GM12878 (cell line): Measurements from ENCODE around the gene PDLIM5. TPM values are rescaled to one million over a fixed set of nuclear protein-coding genes. Genes with fewer than 3 reads are reported as not detected.

Experiments used
- ATAC-seq: fragments of 200-7000 bp; cut with Tn5 transposase; 3 replicates; pipeline ENCODE4 v1.9.1; 2020; ENCODE audit warnings: mild to moderate bottlenecking, moderate library complexity
- BruUV-seq: library from RNA; stranded (reverse); fragments of 400-500 nt; replicated peaks from 2 replicates; lab custom pipeline; 2021; lab: Mats Ljungman, UMichigan
- CTCF ChIA-PET: fragments of 300-600 bp; sonication (Branson Sonifier 250); formaldehyde crosslinking; extraction: SDS; loops from one replicate; lab custom pipeline; 2021; ENCODE audit warnings: inconsistent platforms; lab: Yijun Ruan, JAX
- POLR2A ChIA-PET: fragments of 350-600 bp; formaldehyde crosslinking; extraction: SDS; loops from one replicate; lab custom pipeline; 2021; ENCODE audit warnings: inconsistent platforms; lab: Charles Lee
- RAD21 ChIA-PET: fragments of 300-600 bp; sonication (Branson Sonifier 250); formaldehyde crosslinking; loops from one replicate; lab custom pipeline; 2023; ENCODE audit warnings: antibody characterized with exemption; ENCODE audit not compliant: unreplicated experiment; lab: Charles Lee
- SMC1A ChIA-PET: fragments of 300-600 bp; sonication (Branson Sonifier 250); formaldehyde crosslinking; loops from one replicate; lab custom pipeline; 2023; ENCODE audit not compliant: unreplicated experiment, uncharacterized antibody; lab: Charles Lee
- DNase-seq: peaks from one replicate; pipeline ENCODE4 v3.0.0-alpha.2; 2011; ENCODE audit warnings: low read depth, low spot score
- FAIRE-seq: peaks from 3 replicates; lab custom pipeline; 2011; peaks lifted over from hg19 to GRCh38; lab: Jason Lieb, UNC
- H2AFZ ChIP-seq: 2 replicates; pipeline ENCODE4 v1.6.0; 2011; ENCODE audit warnings: low read depth, low read length, control low read depth; ENCODE audit not compliant: control insufficient read depth
- H3K27ac ChIP-seq: 2 replicates; pipeline ENCODE4 v1.5.1; 2011; ENCODE audit warnings: control low read depth; ENCODE audit not compliant: control insufficient read depth, insufficient read depth
- H3K27me3 ChIP-seq, 2 experiments: replicated peaks in 1 of 2; 2 replicates each; pipeline versions ENCODE4 v1.6.0 to v1.6.1; 2011; ENCODE audit warnings: low read length in 1 of 2; ENCODE audit not compliant: control insufficient read depth in 2 of 2, insufficient read depth in 2 of 2
- H3K36me3 ChIP-seq, 2 experiments: 2 replicates each; pipeline ENCODE4 v1.5.1; 2011; ENCODE audit warnings: low read length in 1 of 2; ENCODE audit not compliant: control insufficient read depth in 2 of 2, insufficient read depth in 2 of 2
- H3K4me1 ChIP-seq: 2 replicates; pipeline ENCODE4 v1.6.1; 2011; ENCODE audit warnings: mild to moderate bottlenecking, low read length, moderate library complexity, mixed read lengths; ENCODE audit not compliant: control insufficient read depth, insufficient read depth
- H3K4me2 ChIP-seq: 2 replicates; pipeline ENCODE4 v1.6.0; 2011; ENCODE audit warnings: control low read depth; ENCODE audit not compliant: control insufficient read depth, insufficient read depth
- H3K4me3 ChIP-seq: fragments of 200-600 bp; sonication (generic); 2 replicates; pipeline ENCODE4 v1.5.1; 2016
- H3K79me2 ChIP-seq: 2 replicates; pipeline ENCODE4 v1.6.0; 2011; ENCODE audit warnings: low read length; ENCODE audit not compliant: control insufficient read depth, insufficient read depth
- H3K9ac ChIP-seq: 2 replicates; pipeline ENCODE4 v1.8.0; 2011; ENCODE audit warnings: low read length, control low read depth, mixed read lengths; ENCODE audit not compliant: control insufficient read depth, insufficient read depth
- H3K9me3 ChIP-seq: replicated peaks from 3 replicates; pipeline ENCODE4 v1.5.1; 2011; ENCODE audit warnings: mild to moderate bottlenecking, low read length; ENCODE audit not compliant: control insufficient read depth, insufficient read depth
- H4K20me1 ChIP-seq: 2 replicates; pipeline ENCODE4 v1.6.0; 2011; ENCODE audit not compliant: control insufficient read depth, insufficient read depth
- MTA2 ChIP-seq: fragments of 450-650 bp; IDR thresholded peaks from 2 replicates; pipeline ENCODE4 v1.6.1; 2016; ENCODE audit warnings: low read depth, mild to moderate bottlenecking, moderate library complexity
- MXI1 ChIP-seq: fragments of 150-350 bp; IDR thresholded peaks from 2 replicates; pipeline ENCODE4 v1.6.1; 2011; ENCODE audit warnings: low read depth, mild to moderate bottlenecking, inconsistent platforms, low read length, improper control_type of control experiment
- NFYA ChIP-seq: IDR thresholded peaks from 2 replicates; pipeline ENCODE4 v1.6.1; 2011; ENCODE audit warnings: low read depth, mild to moderate bottlenecking, low read length, improper control_type of control experiment, borderline replicate concordance
- RB1 ChIP-seq: fragments of 450-650 bp; formaldehyde crosslinking; IDR thresholded peaks from 2 replicates; pipeline ENCODE4 v1.6.1; 2017; ENCODE audit warnings: mild to moderate bottlenecking, borderline replicate concordance
- RELA ChIP-seq: fragments of 450-650 bp; IDR thresholded peaks from 2 replicates; pipeline ENCODE4 v1.8.0; 2014; ENCODE audit warnings: borderline replicate concordance; ENCODE audit not compliant: partially characterized antibody
- ZZZ3 ChIP-seq: IDR thresholded peaks from 2 replicates; pipeline ENCODE4 v1.6.1; 2011; ENCODE audit warnings: low read depth; ENCODE audit not compliant: control insufficient read depth, insufficient read length
- WGBS: methylation state at CpG from one replicate; pipeline ENCODE4 v1.1.6; 2016; ENCODE audit warnings: low lambda C conversion rate; ENCODE audit not compliant: insufficient replicate concordance, insufficient coverage; ENCODE audit errors: missing lambda C conversion rate; 5-methylcytosine and 5-hydroxymethylcytosine counted together
- in situ Hi-C: fragments of 300-500 bp; cut with MboI; formaldehyde crosslinking; loops from 9 replicates; pipeline ENCODE4 v1.14.3; 2018; ENCODE audit warnings: mixed read lengths
- intact Hi-C: fragments of 100-400 bp; cut with micrococcal nuclease; formaldehyde crosslinking; loops from one replicate; pipeline ENCODE4 v1.14.2; 2022; ENCODE audit not compliant: unreplicated experiment
- polyA plus RNA-seq, 11 experiments: library from polyadenylated mRNA; depleted of rRNA in 4 of 11; unstranded in 6 of 11; stranded (reverse) in 5 of 11; fragments of >200 nt; fragmentation: Nextera tagmentation in 4 of 11; fragmentation: Illumina TruSeq in 1 of 11; extraction: Ambion mirVana in 4 of 11; extraction: Trizol in 1 of 11; gene quantifications; 1 replicate in 1 of 11; 2 replicates in 10 of 11; pipeline versions ENCODE4 v1.2.1 to v1.2.3, GENCODE V29; 2011 to 2016; ENCODE audit warnings: inconsistent platforms in 2 of 11, missing spikeins in 2 of 11, low read depth in 1 of 11
- total RNA-seq, 4 experiments: library from RNA; depleted of rRNA in 3 of 4; stranded (reverse); fragments of >200 nt in 3 of 4; fragmentation: Illumina TruSeq in 1 of 4; extraction: Trizol in 1 of 4; gene quantifications; 2 replicates each; pipeline versions ENCODE4 v1.2.1 to v1.2.3, GENCODE V29; 2013 to 2021

Gene PDLIM5
- total and polyA plus RNA-seq, 10 of the 15 experiments (the other 5 are each of a cell fraction or from before 2014, with no cell fraction given), result 10.0 to 52.9 (median 20.7) TPM

DNA sequence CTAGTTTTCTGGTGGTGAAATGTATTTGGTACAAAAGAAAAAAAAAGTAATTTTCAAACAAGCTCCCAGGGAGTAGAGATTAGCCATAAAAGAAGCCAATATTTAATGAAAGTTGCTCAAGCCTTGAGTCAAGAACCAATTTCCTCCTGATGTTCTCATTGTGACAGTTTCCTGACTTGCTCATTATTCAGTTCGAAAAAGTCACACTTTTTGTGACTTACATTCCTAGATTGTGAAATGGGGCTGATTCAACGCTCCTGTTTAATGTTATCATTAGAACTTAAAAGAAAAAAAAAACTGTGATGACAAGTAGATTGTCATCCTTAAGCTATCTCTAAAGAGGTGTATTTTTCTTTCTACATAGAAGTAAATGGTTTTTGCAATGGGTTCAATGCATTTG lies 183.4 kb downstream of the PDLIM5 start:
- Histone ChIP-seq H3K27me3 (no peaks in the 10 kb centered on the region), H3K27ac (no peak overlapping the region), H3K9me3 (no peaks in the 10 kb centered on the region), H3K9ac (no peak overlapping the region), H3K4me1 (no peaks in the 10 kb centered on the region), H3K79me2 (no peaks in the 10 kb centered on the region), H4K20me1 (no peaks in the 10 kb centered on the region), H3K4me3 (no peak overlapping the region), H3K36me3 (no peaks in the 10 kb centered on the region), H3K4me2 (no peak overlapping the region), H2AFZ (no peak overlapping the region)
- no peak for TF ChIP-seq RELA
- no peak for TF ChIP-seq MTA2
- intact Hi-C loops (no loop called here), in situ Hi-C loops (no loop called here)
- WGBS, result 80% methylated on average over 2 of the region's 2 CpGs
- RAD21 ChIA-PET, result no interaction called here
- FAIRE-seq (no peak), ATAC-seq (no peak), DNase-seq (no peak)
- POLR2A ChIA-PET, result interaction anchor here (0.6 kb wide), 1 partner anchor 353 kb away, joined by 3 read pairs; no protein-coding TSS in a partner anchor
- SMC1A ChIA-PET, result interaction anchor here (0.6 kb wide), 1 partner anchor 227 kb away, joined by 3 read pairs; no protein-coding TSS in a partner anchor
- CTCF ChIA-PET, result interaction anchor here (0.6 to 3.7 kb wide), 4 partner anchors 12 to 331 kb away, joined by 3 to 17 read pairs (median 3); no protein-coding TSS in a partner anchor
- BruUV-seq, result no TSS peak

DNA sequence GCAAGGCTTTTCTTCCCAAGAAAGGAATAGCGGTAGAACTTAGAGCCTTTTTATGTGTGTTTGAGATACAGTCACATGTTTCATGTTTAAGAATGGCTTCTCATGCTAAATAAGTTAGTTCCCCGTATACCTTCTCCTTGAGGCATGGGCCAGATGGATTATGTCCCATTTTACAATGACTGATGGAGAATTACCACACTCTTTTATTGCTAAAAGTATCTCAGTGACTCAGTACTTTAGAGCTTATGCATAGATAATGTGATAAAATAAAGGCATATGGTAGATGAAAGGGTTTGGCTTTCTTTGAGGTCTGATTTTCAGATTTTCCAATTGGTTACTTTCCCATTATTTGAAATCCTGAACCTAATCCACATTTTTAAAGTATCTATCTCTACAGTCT lies 184.3 kb downstream of the PDLIM5 start:
- in situ Hi-C loops (no loop called here), intact Hi-C loops (no loop called here)
- TF ChIP-seq ZZZ3 (no peak), NFYA (no peak), MXI1 (no peak), RB1 (no peak)
- no peak for FAIRE-seq
- no TSS peak for BruUV-seq
- 47% methylated on average over 2 of the region's 2 CpGs for whole genome bisulfite sequencing
- H3K79me2 ChIP-seq, result no peaks in the 10 kb centered on the region
- no peaks in the 10 kb centered on the region for H4K20me1 ChIP-seq
- H3K4me2 ChIP-seq, result no peak overlapping the region
- H3K27ac ChIP-seq, result no peak overlapping the region
- no peak for ATAC-seq
- POLR2A ChIA-PET, result no interaction called here
- RAD21 ChIA-PET, result no interaction called here
- H2AFZ ChIP-seq, result no peak overlapping the region
- no peaks in the 10 kb centered on the region for H3K9me3 ChIP-seq
- H3K36me3 ChIP-seq, result no peaks in the 10 kb centered on the region
- H3K9ac ChIP-seq, result no peak overlapping the region
- H3K27me3 ChIP-seq, result no peaks in the 10 kb centered on the region
- H3K4me1 ChIP-seq, result no peaks in the 10 kb centered on the region
- SMC1A ChIA-PET, result interaction anchor here (0.6 to 1.3 kb wide), 3 partner anchors 9 to 228 kb away, joined by 3 to 6 read pairs (median 3); no protein-coding TSS in a partner anchor
- no peak for DNase-seq
- CTCF ChIA-PET, result interaction anchor here (0.6 to 3.7 kb wide), 2 partner anchors 15 to 330 kb away, joined by 3 to 17 read pairs; no protein-coding TSS in a partner anchor
- no peak overlapping the region for H3K4me3 ChIP-seq
